Activated T-cell treated with anti-CD3 and anti-CD28 coated beads, Interleukin-2, amount 50 U/mL, for 4 hours (primary cell): ENCODE results near the gene ASGR1. TPM values are rescaled to one million over a fixed set of nuclear protein-coding genes. Genes with fewer than 3 reads are reported as not detected.
"Not testable (repeated sequence)": the region's sequence is repeated elsewhere in the genome, so short reads cannot be mapped to it uniquely, and the experiment has no call there.

Experiments
- ATAC-seq, 2 donors: fragments of 200-7000 bp; cut with Tn5 transposase; one replicate each; pipeline ENCODE4 v1.10.0; 2021
- DNase-seq: peaks from one replicate; pipeline ENCODE4 v3.0.0-alpha.2; 2020
- H3K27me3 Mint-ChIP-seq: one replicate; pipeline ENCODE4 v1.8.0; 2021; ENCODE audit warnings: low read depth, mixed read lengths
- H3K36me3 Mint-ChIP-seq: one replicate; pipeline ENCODE4 v1.8.0; 2022; ENCODE audit warnings: mixed read lengths; ENCODE audit not compliant: insufficient read depth
- H3K4me1 Mint-ChIP-seq: one replicate; pipeline ENCODE4 v1.8.0; 2021; ENCODE audit warnings: low read depth, mixed read lengths
- H3K4me3 Mint-ChIP-seq: one replicate; pipeline ENCODE4 v1.8.0; 2021; ENCODE audit warnings: mild to moderate bottlenecking, moderate library complexity, mixed read lengths
- H3K9me3 Mint-ChIP-seq: one replicate; pipeline ENCODE4 v1.8.0; 2021; ENCODE audit warnings: mixed read lengths
- total RNA-seq, 3 donors: library from RNA; stranded (reverse); gene quantifications; one replicate each; pipeline ENCODE4 v1.2.1, GENCODE V29; 2021

Gene ASGR1
- total RNA-seq, 3 donors from 2014 or later, result 0.63 to 1.3 (median 1.1) TPM

- ATAC-seq (no peak), DNase-seq (no peak)
- Mint-ChIP-seq H3K4me1 (no peaks in the 10 kb centered on the region), H3K4me3 (no peak overlapping the region), H3K27me3 (no peaks in the 10 kb centered on the region), H3K36me3 (peaks cover 2% of the 10 kb centered on the region), H3K9me3 (no peaks in the 10 kb centered on the region)
Measured at GRCh38 chr17:7190276-7190917, 11.2 kb upstream of the ASGR1 start.

DNA sequence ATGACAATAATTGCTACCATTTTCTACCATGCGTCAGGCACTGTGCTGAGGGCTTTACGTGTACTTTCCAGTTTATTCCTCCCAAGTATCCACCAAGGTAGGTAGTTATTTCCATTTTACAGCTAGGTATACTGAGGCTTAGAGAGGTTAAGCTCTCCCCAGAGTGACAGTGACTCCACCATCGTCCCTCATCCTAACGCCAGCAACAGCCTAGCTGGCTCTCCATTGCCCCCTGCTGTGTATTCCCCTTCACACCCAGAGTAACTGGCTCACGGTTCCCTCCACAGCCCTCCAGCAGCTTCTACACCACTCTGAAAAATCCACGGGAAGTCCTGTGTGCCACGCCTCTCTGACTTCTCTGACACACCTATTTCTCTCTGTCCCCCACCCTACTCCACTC is 7.1 kb upstream of the ASGR1 start:
- DNase-seq (no peak), ATAC-seq (no peak)
- Mint-ChIP-seq H3K4me3 (no peak overlapping the region), H3K36me3 (no peaks in the 10 kb centered on the region), H3K27me3 (no peaks in the 10 kb centered on the region), H3K4me1 (no peaks in the 10 kb centered on the region), H3K9me3 (no peaks in the 10 kb centered on the region)

- H3K27me3 Mint-ChIP-seq, result no peaks in the 10 kb centered on the region
- no peak overlapping the region for H3K4me3 Mint-ChIP-seq
- no peak for DNase-seq
- no peak for ATAC-seq
- H3K36me3 Mint-ChIP-seq, result no peaks in the 10 kb centered on the region
- H3K4me1 Mint-ChIP-seq, result no peaks in the 10 kb centered on the region
- no peaks in the 10 kb centered on the region for H3K9me3 Mint-ChIP-seq
Measured at GRCh38 chr17:7184647-7185046, 5.5 kb upstream of the ASGR1 start.

DNA sequence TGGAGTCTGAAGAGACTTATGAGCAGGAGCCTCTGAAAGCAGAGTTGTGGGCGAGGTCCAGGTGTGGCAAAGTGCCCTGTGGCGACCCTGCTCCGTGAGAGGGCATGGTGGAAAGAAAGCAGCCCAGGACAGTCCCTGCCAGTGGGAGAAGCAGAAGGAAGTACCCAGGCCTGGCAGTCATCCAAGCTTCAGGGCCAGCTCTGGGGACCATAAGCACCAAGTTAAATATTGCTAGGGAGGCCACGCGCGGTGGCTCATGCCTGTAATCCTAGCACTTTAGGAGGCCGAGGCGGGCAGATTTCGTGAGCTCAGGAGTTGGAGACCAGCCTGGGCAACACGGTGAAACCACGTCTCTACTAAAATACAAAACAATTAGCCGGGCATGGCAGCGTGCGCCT is 4.9 kb upstream of the ASGR1 start:
- no peak overlapping the region for H3K4me3 Mint-ChIP-seq
- no peaks in the 10 kb centered on the region for H3K4me1 Mint-ChIP-seq
- DNase-seq, result no peak
- H3K36me3 Mint-ChIP-seq, result no peaks in the 10 kb centered on the region
- no peaks in the 10 kb centered on the region for H3K27me3 Mint-ChIP-seq
- H3K9me3 Mint-ChIP-seq, result no peaks in the 10 kb centered on the region
- no peak for ATAC-seq

GRCh38 chr17:7183433-7184090 is 4.4 kb upstream of the ASGR1 start:
- H3K4me3 Mint-ChIP-seq, result no peak overlapping the region
- no peaks in the 10 kb centered on the region for H3K36me3 Mint-ChIP-seq
- no peak for DNase-seq
- no peaks in the 10 kb centered on the region for H3K4me1 Mint-ChIP-seq
- ATAC-seq, result no peak
- no peaks in the 10 kb centered on the region for H3K9me3 Mint-ChIP-seq
- no peaks in the 10 kb centered on the region for H3K27me3 Mint-ChIP-seq

DNA sequence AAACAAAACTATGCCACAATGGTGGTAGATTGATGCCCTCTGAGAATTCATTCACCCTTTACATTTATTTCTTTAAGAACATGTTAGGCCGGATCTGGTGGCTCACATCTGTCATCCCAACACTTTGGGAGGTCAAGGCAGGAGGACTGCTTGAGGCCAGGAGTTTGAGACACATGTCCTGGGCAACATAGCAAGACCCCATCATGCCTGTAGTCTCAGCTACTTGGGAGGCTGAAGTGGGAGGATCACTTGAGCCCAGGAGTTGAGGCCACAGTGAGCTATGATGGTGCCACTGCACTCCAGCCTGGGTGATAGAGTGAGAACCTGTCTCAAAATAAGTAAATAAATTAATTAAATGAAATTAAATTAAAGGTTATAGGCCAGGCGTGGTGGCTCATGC is 2.9 kb upstream of the ASGR1 start:
- not testable (repeated sequence) for H3K4me3 Mint-ChIP-seq, H3K36me3 Mint-ChIP-seq, DNase-seq, H3K9me3 Mint-ChIP-seq, ATAC-seq
- Mint-ChIP-seq H3K27me3 (peaks cover 13% of the 10 kb centered on the region), H3K4me1 (peaks cover 10% of the 10 kb centered on the region)

GRCh38 chr17:7178973-7179316 is 225 bp downstream of the ASGR1 start:
- ATAC-seq, result no peak

GRCh38 chr17:7177954-7178477 is 1.2 kb downstream of the ASGR1 start:
- no peak for DNase-seq
- ATAC-seq, result peak in 1 of 2 donors; percentile 16
- H3K36me3 Mint-ChIP-seq, result no peaks in the 10 kb centered on the region
- peaks cover 10% of the 10 kb centered on the region for H3K4me1 Mint-ChIP-seq
- peaks cover 13% of the 10 kb centered on the region for H3K27me3 Mint-ChIP-seq
- H3K9me3 Mint-ChIP-seq, result no peaks in the 10 kb centered on the region
- peak overlapping the region; percentile 61 for H3K4me3 Mint-ChIP-seq

More at GRCh38 chr17:7178973-7179316, 225 bp downstream of the ASGR1 start:
- Mint-ChIP-seq H3K4me1 (peaks cover 10% of the 10 kb centered on the region), H3K9me3 (no peaks in the 10 kb centered on the region), H3K4me3 (no peak overlapping the region), H3K36me3 (no peaks in the 10 kb centered on the region), H3K27me3 (peaks cover 13% of the 10 kb centered on the region)
- DNase-seq, result no peak

GRCh38 chr17:7177191-7177953 is 1.8 kb downstream of the ASGR1 start:
- peak overlapping the region; percentile 61 for H3K4me3 Mint-ChIP-seq
- peaks cover 10% of the 10 kb centered on the region for H3K4me1 Mint-ChIP-seq
- H3K9me3 Mint-ChIP-seq, result no peaks in the 10 kb centered on the region
- ATAC-seq (peak; percentile 85 to 89), DNase-seq (peak; percentile 58)
- no peaks in the 10 kb centered on the region for H3K36me3 Mint-ChIP-seq
- H3K27me3 Mint-ChIP-seq, result peaks cover 13% of the 10 kb centered on the region

DNA sequence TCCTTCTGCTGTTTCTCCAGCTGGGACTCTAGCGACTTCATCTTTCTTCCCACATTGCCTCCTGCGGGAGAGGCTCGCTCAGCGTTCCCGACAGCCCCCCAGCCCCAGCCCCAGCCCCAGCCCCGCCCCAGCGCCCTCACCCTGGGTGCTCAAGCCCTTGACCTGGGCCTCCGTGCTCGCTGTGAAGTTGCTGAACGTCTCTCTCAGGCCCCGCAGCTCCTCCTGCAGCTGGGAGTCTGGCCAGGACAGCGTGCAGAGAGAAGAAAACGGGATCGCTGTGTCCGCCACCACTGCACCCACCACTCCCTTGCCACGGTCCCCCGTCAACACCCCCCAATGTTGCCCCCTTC is 2.4 kb downstream of the ASGR1 start:
- H3K4me3 Mint-ChIP-seq, result no peak overlapping the region
- H3K27me3 Mint-ChIP-seq, result peaks cover 13% of the 10 kb centered on the region
- DNase-seq, result no peak
- no peak for ATAC-seq
- H3K9me3 Mint-ChIP-seq, result no peaks in the 10 kb centered on the region
- peaks cover 10% of the 10 kb centered on the region for H3K4me1 Mint-ChIP-seq
- H3K36me3 Mint-ChIP-seq, result no peaks in the 10 kb centered on the region

DNA sequence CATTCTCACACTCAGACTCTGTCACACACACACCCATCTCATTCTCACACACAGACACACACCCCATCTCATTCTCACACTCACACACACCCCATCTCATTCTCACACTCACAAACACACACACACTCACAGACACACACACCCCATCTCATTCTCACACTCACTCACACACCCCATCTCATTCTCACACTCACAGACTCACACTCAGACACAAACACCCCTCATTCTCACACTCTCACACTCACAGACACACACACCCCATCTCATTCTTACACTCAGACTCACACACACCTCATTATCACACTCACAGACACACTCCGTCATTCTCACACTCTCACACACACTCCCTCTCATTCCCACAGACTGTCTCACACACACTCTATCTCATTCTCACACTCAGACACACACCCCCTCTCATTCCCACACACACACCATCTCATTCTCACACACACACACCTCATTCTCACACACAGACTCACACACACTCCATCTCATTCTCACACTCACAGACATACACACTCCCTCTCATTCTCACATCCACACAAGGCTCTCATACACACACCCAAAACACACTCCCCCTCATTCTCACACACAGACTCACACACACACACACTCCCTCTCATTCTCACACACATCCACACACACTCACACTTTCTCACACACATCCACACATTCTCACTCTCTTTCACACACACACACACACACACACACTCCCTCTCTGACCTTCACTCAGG is 2.9 kb downstream of the ASGR1 start:
- H3K9me3 Mint-ChIP-seq, result no peaks in the 10 kb centered on the region
- H3K36me3 Mint-ChIP-seq, result no peaks in the 10 kb centered on the region
- H3K4me1 Mint-ChIP-seq, result peaks cover 10% of the 10 kb centered on the region
- ATAC-seq (no peak), DNase-seq (no peak)
- H3K27me3 Mint-ChIP-seq, result peaks cover 13% of the 10 kb centered on the region
- H3K4me3 Mint-ChIP-seq, result no peak overlapping the region

DNA sequence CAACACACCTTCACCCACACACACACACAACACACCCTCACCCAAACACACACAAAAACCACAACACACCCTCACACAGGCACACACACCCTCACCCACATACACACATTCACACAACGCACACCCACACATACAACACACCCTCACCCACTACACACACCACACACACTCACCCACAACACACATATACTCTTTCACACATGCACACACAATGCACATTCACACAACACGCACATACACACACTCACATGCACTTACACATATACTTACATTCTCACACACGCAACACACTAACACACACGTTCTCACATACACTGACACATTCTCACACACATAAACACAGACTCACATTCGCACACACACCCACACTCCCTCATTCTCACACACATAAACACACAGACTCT is 3.8 kb downstream of the ASGR1 start:
- no peak overlapping the region for H3K4me3 Mint-ChIP-seq
- no peaks in the 10 kb centered on the region for H3K9me3 Mint-ChIP-seq
- peaks cover 13% of the 10 kb centered on the region for H3K27me3 Mint-ChIP-seq
- peaks cover 10% of the 10 kb centered on the region for H3K4me1 Mint-ChIP-seq
- H3K36me3 Mint-ChIP-seq, result no peaks in the 10 kb centered on the region
- ATAC-seq (no peak), DNase-seq (no peak)

DNA sequence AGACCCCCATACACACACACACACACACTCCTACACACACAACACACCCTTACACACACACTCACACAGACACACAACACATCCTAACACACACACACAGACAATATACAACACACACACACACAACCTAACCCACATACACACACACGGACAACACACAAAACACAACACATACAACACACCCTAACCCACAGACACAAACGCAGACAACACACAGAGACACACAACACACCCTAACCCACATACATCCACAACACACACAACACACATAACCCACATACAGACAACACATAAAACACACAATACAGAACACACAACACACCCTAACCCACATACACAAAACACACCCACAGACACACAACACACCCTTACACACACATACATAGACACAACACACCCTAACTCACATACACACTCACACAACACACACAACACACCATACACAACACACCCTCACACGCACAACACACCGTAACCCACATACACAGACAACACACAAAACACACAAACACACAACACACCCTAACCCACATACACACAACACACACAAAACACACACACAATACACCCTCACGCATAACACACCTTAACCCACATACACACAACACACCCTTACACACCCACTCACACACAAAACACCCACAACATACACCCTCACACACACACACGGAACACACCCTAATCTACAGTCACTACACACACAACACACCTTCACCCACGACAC is 4.4 kb downstream of the ASGR1 start:
- ATAC-seq (no peak), DNase-seq (no peak)
- H3K4me3 Mint-ChIP-seq, result no peak overlapping the region
- peaks cover 10% of the 10 kb centered on the region for H3K4me1 Mint-ChIP-seq
- no peaks in the 10 kb centered on the region for H3K36me3 Mint-ChIP-seq
- H3K9me3 Mint-ChIP-seq, result no peaks in the 10 kb centered on the region
- H3K27me3 Mint-ChIP-seq, result peaks cover 13% of the 10 kb centered on the region
